BJ (cell line): ENCODE measurements around the gene TOR4A. TPM values are rescaled to one million over a fixed set of nuclear protein-coding genes. Genes with fewer than 3 reads are reported as not detected.

Source experiments
- CTCF ChIA-PET: fragments of 350-600 bp; formaldehyde crosslinking; extraction: SDS; loops from one replicate; lab custom pipeline; 2021; ENCODE audit warnings: antibody characterized with exemption, inconsistent platforms; lab: Yijun Ruan, JAX
- POLR2A ChIA-PET: fragments of 300-600 bp; sonication (Branson Sonifier 250); formaldehyde crosslinking; extraction: SDS; loops from one replicate; lab custom pipeline; 2021; ENCODE audit warnings: antibody characterized with exemption; lab: Charles Lee
- DNase-seq: peaks from one replicate; pipeline ENCODE4 v3.0.0-alpha.2; 2011; ENCODE audit warnings: low read depth
- H3K27me3 ChIP-seq: 2 replicates; pipeline ENCODE4 v1.6.0; 2011; ENCODE audit warnings: low read length; ENCODE audit not compliant: control insufficient read depth, insufficient read depth
- H3K36me3 ChIP-seq: 2 replicates; pipeline ENCODE4 v1.5.1; 2011; ENCODE audit warnings: low read length; ENCODE audit not compliant: control insufficient read depth, insufficient read depth
- H3K4me3 ChIP-seq: 2 replicates; pipeline ENCODE4 v1.5.1; 2011; ENCODE audit warnings: low read depth, mild to moderate bottlenecking, control low read depth, low read length
- CTCF ChIP-seq: IDR thresholded peaks from 2 replicates; pipeline ENCODE4 v1.5.1; 2011; ENCODE audit warnings: low read depth, mild to moderate bottlenecking, control low read depth, inconsistent platforms, low read length, moderate library complexity; ENCODE audit not compliant: insufficient read depth
- polyA plus RNA-seq: library from polyadenylated mRNA; depleted of rRNA; stranded (reverse); fragments of >200 nt; gene quantifications from 2 replicates; pipeline ENCODE4 v1.2.3, GENCODE V29; 2011

Gene TOR4A
- polyA plus RNA-seq, 1 experiment = 23.8 TPM

GRCh38 chr9:137264067-137264466 lies 13.5 kb upstream of the TOR4A start:
- no peak for TF ChIP-seq CTCF
- ChIA-PET CTCF (interaction anchor here (3.1 kb wide), 1 partner anchor 27 kb away, joined by 9 read pairs; no protein-coding TSS in a partner anchor), POLR2A (no interaction called here)
- no peak overlapping the region for H3K4me3 ChIP-seq
- peaks cover 27% of the 10 kb centered on the region for H3K36me3 ChIP-seq
- DNase-seq = no peak
- H3K27me3 ChIP-seq = no peaks in the 10 kb centered on the region

- no peak for DNase-seq
- H3K36me3 ChIP-seq = peaks cover 24% of the 10 kb centered on the region
- CTCF ChIA-PET = interaction anchor here (0.6 to 3.1 kb wide), 2 partner anchors 29 to 140 kb away, joined by 3 to 9 read pairs; no protein-coding TSS in a partner anchor
Measured at GRCh38 chr9:137265496-137266161, 11.9 kb upstream of the TOR4A start.

GRCh38 chr9:137266162-137266527 lies 11.4 kb upstream of the TOR4A start:
- CTCF ChIA-PET = interaction anchor here (3.1 kb wide), 1 partner anchor 29 kb away, joined by 9 read pairs; no protein-coding TSS in a partner anchor
- no peak for DNase-seq
- peaks cover 28% of the 10 kb centered on the region for H3K36me3 ChIP-seq
- H3K4me3 ChIP-seq = no peak overlapping the region
- H3K27me3 ChIP-seq = no peaks in the 10 kb centered on the region
- TF ChIP-seq CTCF = no peak
- POLR2A ChIA-PET = no interaction called here

More at GRCh38 chr9:137265496-137266161, 11.9 kb upstream of the TOR4A start:
- POLR2A ChIA-PET = no interaction called here
- TF ChIP-seq CTCF = no peak
- H3K27me3 ChIP-seq = no peaks in the 10 kb centered on the region
- H3K4me3 ChIP-seq = no peak overlapping the region

DNA sequence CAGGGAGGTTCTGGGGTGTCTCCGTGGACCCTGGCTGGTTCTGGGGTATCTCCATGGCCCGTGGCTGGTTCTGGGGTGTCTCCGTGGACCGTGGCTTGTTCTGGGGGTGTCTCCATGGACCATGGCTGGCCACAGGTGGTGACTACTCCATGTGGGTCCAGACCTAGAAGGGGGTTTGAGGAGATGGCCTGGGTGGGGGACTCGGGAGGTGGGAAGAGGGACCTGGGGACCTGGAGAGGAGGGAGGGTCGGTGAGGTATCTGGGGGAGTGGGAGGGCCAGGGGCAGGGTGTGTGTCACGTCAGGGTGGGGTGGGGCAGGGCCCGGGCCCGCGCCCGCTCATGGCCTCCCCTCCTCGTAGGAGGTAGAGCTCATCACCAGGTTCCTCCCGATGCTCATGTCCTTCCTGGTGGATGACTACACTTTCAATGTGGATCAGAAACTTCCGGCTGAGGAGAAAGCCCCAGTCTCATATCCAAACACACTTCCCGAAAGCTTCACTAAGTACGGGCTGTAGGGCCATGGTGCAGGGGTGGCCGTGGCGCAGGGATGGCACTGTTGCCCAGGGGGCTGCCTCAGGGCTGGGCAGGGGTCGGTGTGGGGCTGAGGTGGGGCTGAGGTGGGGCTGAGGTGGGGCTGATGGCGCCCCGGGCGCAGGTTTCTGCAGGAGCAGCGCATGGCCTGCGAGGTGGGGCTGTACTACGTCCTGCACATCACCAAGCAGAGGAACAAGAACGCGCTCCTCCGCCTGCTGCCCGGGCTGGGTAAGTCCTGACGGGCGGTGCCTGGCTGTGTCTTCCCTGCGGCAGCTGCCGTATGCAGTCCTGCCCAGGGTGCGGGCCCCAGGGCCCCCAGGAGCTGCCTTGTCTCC lies 10.7 kb upstream of the TOR4A start:
- TF ChIP-seq CTCF = no peak
- Histone ChIP-seq H3K36me3 (peaks cover 28% of the 10 kb centered on the region), H3K4me3 (no peak overlapping the region), H3K27me3 (no peaks in the 10 kb centered on the region)
- ChIA-PET POLR2A (no interaction called here), CTCF (interaction anchor here (1.0 to 3.1 kb wide), 2 partner anchors 30 to 42 kb away, joined by 3 to 9 read pairs; partner anchors contain the start of gene CYSRT1)
- DNase-seq = no peak

- POLR2A ChIA-PET = no interaction called here
- peaks cover 32% of the 10 kb centered on the region for H3K36me3 ChIP-seq
Measured at GRCh38 chr9:137267933-137268355, 9.6 kb upstream of the TOR4A start.

More at GRCh38 chr9:137267933-137268355, 9.6 kb upstream of the TOR4A start:
- no peak overlapping the region for H3K4me3 ChIP-seq
- H3K27me3 ChIP-seq = no peaks in the 10 kb centered on the region
- TF ChIP-seq CTCF = no peak
- CTCF ChIA-PET = interaction anchor here (1.0 kb wide), 2 partner anchors 9 to 43 kb away, joined by 3 to 5 read pairs; partner anchors contain the start of gene CYSRT1
- DNase-seq = no peak
